Measurements from ENCODE around the gene PRRG1. TPM values are rescaled to one million over a fixed set of nuclear protein-coding genes. Genes with fewer than 3 reads are reported as not detected.

PRRG1 gene
- total RNA-seq, 1 experiment from 2014 or later, result 9.0 TPM

GRCh38 chrX:37332987-37333658 is 16.0 kb upstream of the PRRG1 start:
- no peak overlapping the region for H2BK12ac ChIP-seq (ENCODE audit: insufficient read length, low read depth, low read length)
- H3K27me3 Mint-ChIP-seq (ENCODE audit: low read depth), result no peaks in the 10 kb centered on the region
- no peak overlapping the region for H3K27ac ChIP-seq (ENCODE audit: insufficient read length, low read depth, low read length)
- no peak overlapping the region for H4K91ac ChIP-seq (ENCODE audit: insufficient read length, low read depth, low read length)
- no peak overlapping the region for H3T11ph ChIP-seq (ENCODE audit: low read length)
- H2BK15ac ChIP-seq (ENCODE audit: low read depth, low read length), result no peak overlapping the region
- no peaks in the 10 kb centered on the region for H3K79me2 ChIP-seq (ENCODE audit: insufficient read depth, low read length)
- H2BK120ac ChIP-seq (ENCODE audit: low read depth, low read length, poor library complexity, severe bottlenecking), result no peak overlapping the region
- no peak overlapping the region for H3K27ac Mint-ChIP-seq
- H3K4me1 ChIP-seq (ENCODE audit: insufficient read depth, low read length), result no peaks in the 10 kb centered on the region
- H2AFZ ChIP-seq (ENCODE audit: low read length), result no peak overlapping the region
- no peak overlapping the region for H4K5ac ChIP-seq (ENCODE audit: insufficient read length, low read depth, low read length)
- no peak overlapping the region for H3K4me3 Mint-ChIP-seq
- H3K36me3 Mint-ChIP-seq (ENCODE audit: insufficient read depth in 1 of 3, low read depth in 3 of 3), result no peaks in the 10 kb centered on the region
- no peak for DNase-seq
- peaks cover 11 to 22% of the 10 kb centered on the region in 2 experiments for H3K9me3 Mint-ChIP-seq
- H3K23me2 ChIP-seq (ENCODE audit: insufficient read length, low read depth, low read length, poor library complexity, severe bottlenecking), result no peaks in the 10 kb centered on the region
- no peak overlapping the region for H3K4ac ChIP-seq (ENCODE audit: low read depth, low read length)
- H3K4me2 ChIP-seq (ENCODE audit: insufficient read depth, insufficient read length, low read length), result no peak overlapping the region
- no peak for TF ChIP-seq CTCF (conservative IDR thresholded peaks at IDR 0.05)
- H4K20me1 ChIP-seq (ENCODE audit: control insufficient read depth, insufficient read depth, insufficient read length), result no peaks in the 10 kb centered on the region
- no peak overlapping the region for H3K56ac ChIP-seq (ENCODE audit: insufficient read length, low read depth, low read length)
- H3K23ac ChIP-seq (ENCODE audit: insufficient read length, low read depth, low read length), result no peak overlapping the region
- H2BK5ac ChIP-seq (ENCODE audit: insufficient read length, low read length), result no peak overlapping the region
- no peak overlapping the region for H3K18ac ChIP-seq (ENCODE audit: insufficient read length, low read depth, low read length)
- H3K14ac ChIP-seq (ENCODE audit: insufficient read depth, low read length), result no peak overlapping the region
- no peaks in the 10 kb centered on the region for H3K79me1 ChIP-seq (ENCODE audit: insufficient read depth, low read depth, low read length, poor library complexity, severe bottlenecking)
- peaks cover 3 to 7% of the 10 kb centered on the region in 2 experiments for H3K4me1 Mint-ChIP-seq
- WGBS (ENCODE audit: extremely low coverage, insufficient read length, low lambda C conversion rate), result no CpG with 5 or more reads among the region's 8 CpGs
- no peak overlapping the region for H2BK20ac ChIP-seq (ENCODE audit: low read depth, low read length, poor library complexity, severe bottlenecking)
- no peak overlapping the region for H3K9ac ChIP-seq (ENCODE audit: extremely low read depth, insufficient read length, low read length)
- no peak overlapping the region for H2AK5ac ChIP-seq (ENCODE audit: insufficient read length, low read length)
- H4K8ac ChIP-seq (replicated peaks; ENCODE audit: insufficient read length, low read depth, low read length), result no peak overlapping the region
- H3K9me3 ChIP-seq (ENCODE audit: control insufficient read depth, low read depth, low read length), result no peaks in the 10 kb centered on the region
- H3K27me3 ChIP-seq (ENCODE audit: insufficient read depth, low read length), result no peaks in the 10 kb centered on the region
